ACC112 (cell line): ENCODE measurements around the gene CCDC78.
"Not testable (repeated sequence)": the region's sequence is repeated elsewhere in the genome, so short reads cannot be mapped to it uniquely, and the experiment has no call there.

ENCODE experiments used
- H2AFZ ChIP-seq: fragments of 200-600 bp; sonication (generic); one replicate; pipeline ENCODE4 v1.6.0; 2017; ENCODE audit warnings: antibody characterized with exemption, low read length; ENCODE audit not compliant: unreplicated experiment
- H3K27ac ChIP-seq: fragments of 200-600 bp; sonication (generic); 2 replicates; pipeline ENCODE4 v1.5.1; 2014; ENCODE audit warnings: low read depth, mild to moderate bottlenecking, antibody characterized with exemption, low read length, moderate library complexity
- H3K27me3 ChIP-seq: fragments of 200-600 bp; sonication (generic); 2 replicates; pipeline ENCODE4 v1.6.1; 2014; ENCODE audit warnings: mild to moderate bottlenecking, antibody characterized with exemption, low read length, moderate library complexity, mixed read lengths; ENCODE audit not compliant: insufficient read depth
- H3K36me3 ChIP-seq: fragments of 200-600 bp; sonication (generic); 2 replicates; pipeline ENCODE4 v1.6.1; 2016; ENCODE audit warnings: mild to moderate bottlenecking, antibody characterized with exemption, low read length, moderate library complexity, mixed read lengths; ENCODE audit not compliant: insufficient read depth
- H3K4me1 ChIP-seq: fragments of 200-600 bp; sonication (generic); one replicate; pipeline ENCODE4 v1.6.1; 2016; ENCODE audit warnings: low read length, mixed read lengths; ENCODE audit not compliant: insufficient read depth, unreplicated experiment, control insufficient read depth
- H3K4me3 ChIP-seq: fragments of 200-600 bp; sonication (generic); 2 replicates; pipeline ENCODE4 v1.5.1; 2014; ENCODE audit warnings: mild to moderate bottlenecking, low read depth, low read length
- H3K79me2 ChIP-seq: fragments of 200-600 bp; sonication (generic); one replicate; pipeline ENCODE4 v1.6.0; 2016; ENCODE audit warnings: low read length; ENCODE audit not compliant: control insufficient read depth, unreplicated experiment, insufficient read depth

CCDC78 gene

GRCh38 chr16:698911-699671 is 27.2 kb downstream of the CCDC78 start:
- Histone ChIP-seq H3K4me3 (no peak overlapping the region), H3K79me2 (no peaks in the 10 kb centered on the region), H3K27ac (no peak overlapping the region), H2AFZ (no peak overlapping the region), H3K36me3 (no peaks in the 10 kb centered on the region), H3K27me3 (peaks cover 75% of the 10 kb centered on the region), H3K4me1 (no peaks in the 10 kb centered on the region)

GRCh38 chr16:695355-696089 is 30.7 kb downstream of the CCDC78 start:
- no peaks in the 10 kb centered on the region for H3K36me3 ChIP-seq
- no peak overlapping the region for H2AFZ ChIP-seq
- H3K4me3 ChIP-seq: peak overlapping the region; percentile 35; the same call in 1 of the 2 replicates
- no peaks in the 10 kb centered on the region for H3K4me1 ChIP-seq
- H3K79me2 ChIP-seq: no peaks in the 10 kb centered on the region
- H3K27ac ChIP-seq: no peak overlapping the region
- peaks cover 62% of the 10 kb centered on the region for H3K27me3 ChIP-seq

- peaks cover 56% of the 10 kb centered on the region for H3K27me3 ChIP-seq
- no peak overlapping the region for H3K27ac ChIP-seq
- H2AFZ ChIP-seq: no peak overlapping the region
- no peak overlapping the region for H3K4me3 ChIP-seq
- no peaks in the 10 kb centered on the region for H3K4me1 ChIP-seq
- no peaks in the 10 kb centered on the region for H3K36me3 ChIP-seq
- no peaks in the 10 kb centered on the region for H3K79me2 ChIP-seq
Measured at GRCh38 chr16:694863-695354, 31.3 kb downstream of the CCDC78 start.

- H2AFZ ChIP-seq: no peak overlapping the region
- H3K27ac ChIP-seq: no peak overlapping the region
- H3K4me3 ChIP-seq: no peak overlapping the region
- peaks cover 54% of the 10 kb centered on the region for H3K27me3 ChIP-seq
- peaks cover 3% of the 10 kb centered on the region for H3K79me2 ChIP-seq
- no peaks in the 10 kb centered on the region for H3K36me3 ChIP-seq
- peaks cover 4% of the 10 kb centered on the region for H3K4me1 ChIP-seq
Measured at GRCh38 chr16:694187-694862, 31.9 kb downstream of the CCDC78 start.

- Histone ChIP-seq H3K79me2 (peaks cover 9% of the 10 kb centered on the region), H2AFZ (no peak overlapping the region), H3K27ac (no peak overlapping the region), H3K36me3 (no peaks in the 10 kb centered on the region), H3K4me1 (peaks cover 5% of the 10 kb centered on the region), H3K4me3 (no peak overlapping the region), H3K27me3 (peaks cover 49% of the 10 kb centered on the region)
Measured at GRCh38 chr16:693766-694165, 32.5 kb downstream of the CCDC78 start.

GRCh38 chr16:693364-693763 is 32.9 kb downstream of the CCDC78 start:
- H3K36me3 ChIP-seq: no peaks in the 10 kb centered on the region
- peaks cover 10% of the 10 kb centered on the region for H3K79me2 ChIP-seq
- no peak overlapping the region for H3K4me3 ChIP-seq
- H2AFZ ChIP-seq: no peak overlapping the region
- peaks cover 47% of the 10 kb centered on the region for H3K27me3 ChIP-seq
- no peak overlapping the region for H3K27ac ChIP-seq
- H3K4me1 ChIP-seq: peaks cover 5% of the 10 kb centered on the region

- Histone ChIP-seq H3K4me3 (no peak overlapping the region), H3K79me2 (peaks cover 12% of the 10 kb centered on the region), H2AFZ (no peak overlapping the region), H3K36me3 (no peaks in the 10 kb centered on the region), H3K27ac (no peak overlapping the region), H3K4me1 (peaks cover 5% of the 10 kb centered on the region), H3K27me3 (peaks cover 43% of the 10 kb centered on the region)
Measured at GRCh38 chr16:692356-693108, 33.7 kb downstream of the CCDC78 start.

- Histone ChIP-seq H3K79me2 (peaks cover 12% of the 10 kb centered on the region), H3K27me3 (peaks cover 42% of the 10 kb centered on the region)
- H3K36me3 ChIP-seq, H3K27ac ChIP-seq, H3K4me3 ChIP-seq, H2AFZ ChIP-seq, H3K4me1 ChIP-seq: not testable (repeated sequence)
Measured at GRCh38 chr16:691242-691641, 35.0 kb downstream of the CCDC78 start.

- Histone ChIP-seq H3K27me3 (peaks cover 25% of the 10 kb centered on the region), H2AFZ (peak overlapping the region; percentile 92), H3K4me3 (peak overlapping the region; percentile 94), H3K36me3 (peaks cover 9% of the 10 kb centered on the region; the same call in 1 of the 2 replicates), H3K79me2 (peaks cover 16% of the 10 kb centered on the region), H3K4me1 (peaks cover 5% of the 10 kb centered on the region), H3K27ac (peak overlapping the region; percentile 41; the same call in 1 of the 2 replicates)
Measured at GRCh38 chr16:689175-689897, 36.9 kb downstream of the CCDC78 start.
